ENCODE results near the gene CHTOP.

GRCh38 chr1:153616144-153616916 is 17.5 kb upstream of the CHTOP start, which contains the start of gene S100A14:
- TF ChIP-seq CTCF (IDR thresholded peaks at IDR 0.05) (no peak), POLR2A (IDR thresholded peaks at IDR 0.05) (no peak)

All from heart left ventricle (tissue), 13 donors.